NCI-H1048 (cell line): Measurements from ENCODE around the gene SIX3.

Experiments used
- DNase-seq: peaks from one replicate; lab custom pipeline; 2025; lab: John Stamatoyannopoulos, UW

The SIX3 gene

GRCh38 chr2:44943693-44944101, 2.2 kb downstream of the SIX3 start:
- DNase-seq: no peak

GRCh38 chr2:44944102-44944951, 2.8 kb downstream of the SIX3 start:
- no peak for DNase-seq

DNA sequence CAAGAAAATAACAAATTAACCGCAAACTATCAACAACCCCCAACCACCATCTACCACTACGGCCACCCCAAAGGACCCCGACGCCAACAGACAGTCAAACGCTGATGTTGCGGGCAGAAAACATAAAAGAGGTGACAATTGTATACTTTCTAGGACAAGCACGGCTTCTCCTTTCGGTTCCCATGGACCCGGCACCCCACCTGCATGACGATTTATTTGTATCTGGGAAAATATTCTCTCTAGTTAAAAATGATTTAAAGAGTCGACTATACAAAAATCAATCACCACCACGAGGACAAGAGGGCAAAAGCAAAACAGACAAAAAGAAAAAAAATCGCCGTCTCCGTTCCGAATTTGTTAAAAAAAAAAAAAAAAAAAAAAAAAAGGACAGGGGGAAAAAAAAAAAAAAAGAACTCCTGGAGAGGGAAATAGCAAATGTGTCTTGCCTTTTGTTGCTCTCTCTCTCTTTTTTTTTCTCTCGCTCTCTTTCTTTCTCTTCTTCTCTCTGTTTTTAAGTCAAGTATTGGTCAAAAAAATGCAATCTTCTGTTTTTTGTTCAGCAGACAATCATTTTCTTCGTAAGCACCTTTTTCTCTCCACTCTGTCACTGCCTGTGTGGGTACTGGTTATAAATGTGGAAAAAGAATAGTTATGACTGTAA, 3.6 kb downstream of the SIX3 start:
- DNase-seq: no peak

DNA sequence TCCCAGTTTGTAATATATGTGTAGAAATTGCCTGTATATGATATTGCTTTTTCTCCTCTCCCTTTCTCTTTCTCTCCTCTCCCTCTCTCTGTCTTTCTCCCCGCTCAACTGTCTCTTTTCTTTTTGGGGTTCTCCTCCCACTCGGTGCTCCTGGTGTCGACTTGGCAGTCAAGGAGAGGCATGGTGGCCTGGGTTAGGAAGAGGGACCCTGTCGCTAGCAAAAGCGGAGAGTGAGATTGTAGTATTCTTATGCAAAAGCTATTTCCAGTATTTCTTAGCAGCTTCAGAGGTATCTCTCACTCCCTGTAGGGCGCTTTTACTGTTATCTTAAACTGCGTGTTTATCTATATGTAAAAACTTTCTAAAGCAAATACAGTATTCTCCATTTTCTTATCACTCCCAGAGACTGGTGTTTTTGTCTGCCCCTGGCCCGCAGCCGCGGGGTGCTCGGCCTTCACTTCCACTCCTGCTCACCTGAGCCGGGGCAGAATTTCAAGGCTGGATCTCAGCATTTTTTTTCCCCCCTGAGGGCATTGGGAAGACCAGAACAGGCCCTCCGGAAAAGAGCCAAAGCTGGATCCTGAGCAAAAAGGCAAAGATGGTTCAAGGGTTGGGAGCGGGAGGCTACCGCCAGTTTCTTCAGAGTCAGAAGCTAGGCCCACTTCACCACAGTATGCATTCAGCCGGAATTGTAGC, 4.3 kb downstream of the SIX3 start:
- DNase-seq: no peak

DNA sequence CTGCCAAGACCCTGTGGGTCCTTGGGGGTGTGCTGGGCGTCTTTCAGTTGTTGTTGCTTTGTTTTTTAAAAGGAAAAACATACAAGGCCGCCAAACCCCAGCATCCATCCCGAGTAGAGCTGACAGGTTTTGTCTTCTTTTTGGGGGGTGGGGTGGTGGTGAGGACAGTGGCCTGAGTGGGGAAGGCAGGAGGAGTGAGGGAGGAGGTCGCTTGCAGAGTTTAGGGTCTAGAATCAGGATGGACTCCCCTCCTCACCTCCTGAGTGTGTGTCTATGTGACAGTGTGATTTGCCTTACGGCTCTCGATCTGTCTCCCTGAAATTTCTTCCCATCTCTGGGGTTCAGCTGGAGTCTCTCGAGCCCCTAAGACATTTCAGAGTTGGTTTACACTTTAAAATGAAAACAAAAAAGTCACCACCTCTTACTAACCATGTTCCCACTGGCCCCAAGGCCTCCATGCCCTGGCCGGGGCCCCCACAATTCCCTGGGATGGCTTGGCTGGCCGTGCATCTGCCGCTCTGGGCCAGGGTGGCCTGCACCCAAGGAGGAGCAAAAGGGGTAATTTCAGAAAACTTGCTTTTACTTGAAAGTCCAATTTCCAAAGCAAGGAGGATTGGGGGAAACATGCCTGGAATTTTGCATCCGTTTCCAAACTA, 5.0 kb downstream of the SIX3 start:
- DNase-seq: no peak

- no peak for DNase-seq
Observed at GRCh38 chr2:44947028-44947375, 5.5 kb downstream of the SIX3 start.

GRCh38 chr2:44948565-44949328, 7.2 kb downstream of the SIX3 start:
- no peak for DNase-seq

GRCh38 chr2:44949329-44950151, 8.0 kb downstream of the SIX3 start:
- no peak for DNase-seq

- no peak for DNase-seq
Observed at GRCh38 chr2:44950646-44951045, 9.1 kb downstream of the SIX3 start.

- DNase-seq: no peak
Observed at GRCh38 chr2:44951124-44951523, 9.6 kb downstream of the SIX3 start.

- DNase-seq: no peak
Observed at GRCh38 chr2:44951714-44952113, 10.2 kb downstream of the SIX3 start.

GRCh38 chr2:44952143-44952805, 10.8 kb downstream of the SIX3 start:
- DNase-seq: no peak

- DNase-seq: no peak
Observed at GRCh38 chr2:44952806-44953498, 11.4 kb downstream of the SIX3 start.

GRCh38 chr2:44953499-44953883, 12.0 kb downstream of the SIX3 start:
- DNase-seq: no peak

DNA sequence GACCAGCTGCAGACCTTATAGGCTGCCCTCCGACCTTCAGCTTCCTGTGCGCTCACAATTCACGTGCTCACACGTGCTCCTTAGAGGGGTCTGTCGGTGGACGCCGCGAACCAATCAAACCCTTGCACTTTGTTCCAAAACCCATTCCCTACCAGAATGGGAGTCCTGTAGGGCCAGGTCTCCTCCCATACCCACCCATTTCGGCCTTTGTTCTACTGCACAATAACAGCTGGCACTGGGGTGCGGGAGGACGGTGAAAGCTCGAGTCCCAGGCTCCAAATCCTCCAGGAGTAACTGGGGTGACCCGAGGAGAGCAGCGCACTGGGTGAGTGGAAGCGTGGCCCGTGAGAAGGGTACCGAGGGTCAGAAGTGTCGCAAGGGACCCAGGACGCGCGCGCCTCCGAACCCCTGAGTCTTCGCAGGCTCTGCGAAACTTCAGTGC, 13.0 kb downstream of the SIX3 start:
- DNase-seq: no peak

GRCh38 chr2:44954889-44955592, 13.5 kb downstream of the SIX3 start:
- DNase-seq: no peak

DNA sequence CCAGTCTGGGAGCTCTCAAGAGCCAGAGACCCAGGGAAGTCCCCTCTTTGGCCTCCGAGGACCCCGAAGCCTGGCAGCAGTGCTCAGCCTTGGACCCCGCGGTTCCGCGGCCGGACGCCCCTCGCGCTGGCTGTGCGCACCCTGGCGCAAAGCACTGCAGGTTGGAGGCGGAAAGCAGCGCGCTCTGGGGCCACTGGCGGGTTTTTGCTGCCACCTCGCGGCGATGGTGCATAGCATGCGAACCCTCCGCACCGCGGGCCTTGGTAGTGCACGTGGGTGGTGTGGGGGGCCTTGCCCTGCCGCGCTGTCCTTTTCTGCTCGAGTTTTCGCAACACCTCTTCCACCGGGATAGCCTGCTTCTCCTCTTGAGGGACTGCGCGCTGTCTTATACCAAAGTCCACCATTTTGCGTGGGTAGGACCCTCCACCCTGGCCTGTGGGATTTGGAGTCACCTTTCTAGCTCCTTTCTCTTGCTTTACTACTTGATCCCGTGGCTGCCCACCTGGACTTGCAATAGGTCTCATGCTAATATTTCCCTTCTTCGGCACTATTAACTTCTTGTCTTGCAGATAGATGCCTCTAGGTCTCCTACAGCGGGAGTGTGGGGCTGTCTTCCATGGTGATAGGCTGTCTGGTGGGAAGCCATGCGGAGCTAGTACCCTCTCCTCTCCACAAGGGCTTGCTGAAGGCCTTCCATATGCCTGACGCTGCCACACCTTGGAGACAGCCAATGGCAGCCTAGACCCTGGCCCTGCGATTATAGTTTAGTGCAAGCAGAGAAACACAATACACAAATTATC, 14.3 kb downstream of the SIX3 start:
- peak; percentile 31 for DNase-seq

- DNase-seq: no peak
Observed at GRCh38 chr2:44956843-44957242, 15.3 kb downstream of the SIX3 start.
